ENCODE results near the gene CST8.

The CST8 gene

DNA sequence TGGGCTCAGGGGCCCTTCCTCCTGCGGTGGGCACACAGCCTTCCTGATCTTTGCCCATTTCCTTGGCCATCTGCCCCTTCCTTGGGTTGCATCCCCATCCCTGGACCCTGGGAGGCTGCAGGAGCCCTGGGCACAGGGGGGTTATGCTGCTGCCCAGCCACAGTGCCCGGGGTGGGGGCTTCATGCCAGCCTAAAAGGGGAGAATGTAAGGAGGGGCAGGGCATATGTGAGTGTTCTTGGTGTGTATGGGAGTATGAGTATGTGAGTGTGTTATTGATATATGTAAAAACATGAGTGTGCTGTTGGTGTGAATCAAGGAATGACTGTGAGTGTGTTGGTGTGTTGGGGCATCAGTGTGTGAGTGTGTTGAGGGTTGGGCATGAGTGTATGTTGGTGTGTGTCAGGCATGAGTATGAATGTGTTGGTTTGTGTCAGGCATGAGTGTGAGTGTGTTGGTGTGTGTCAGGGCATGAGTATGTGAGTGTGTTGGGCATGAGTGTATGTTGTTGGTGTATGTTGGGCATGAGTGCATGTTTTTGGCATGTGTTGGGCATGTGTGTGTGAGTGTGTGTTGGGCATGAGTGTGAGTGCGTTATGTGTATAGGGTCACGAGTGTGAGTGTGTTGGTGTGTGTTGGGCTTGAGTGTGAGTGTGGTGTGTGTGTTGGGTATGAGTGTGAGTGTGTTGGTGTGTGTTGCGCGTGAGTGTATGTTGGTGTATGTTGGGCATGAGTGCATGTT, 14.7 kb upstream of the CST8 start:
- DNase-seq (ENCODE audit: low read depth in 2 of 2): no peak

DNA sequence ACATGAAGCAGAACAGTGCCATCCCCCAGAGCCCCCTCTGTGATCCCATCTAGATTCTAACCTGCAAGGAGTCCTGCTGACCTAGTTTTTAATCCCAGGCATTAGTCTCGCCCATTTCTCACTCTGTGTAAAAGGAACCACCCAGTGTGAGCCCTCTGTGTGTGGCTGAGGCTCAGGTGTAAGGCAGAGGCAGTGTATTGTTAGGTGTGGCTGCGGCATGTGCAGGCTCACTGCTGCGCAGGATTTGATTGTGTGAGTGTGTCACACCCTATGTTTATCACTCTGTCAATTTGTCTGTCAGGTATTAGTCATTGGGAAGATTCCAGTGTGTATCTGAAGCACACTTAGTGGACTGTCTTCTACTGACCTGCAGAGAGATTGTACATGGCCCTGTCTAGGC, 13.7 kb upstream of the CST8 start:
- no peak for DNase-seq (ENCODE audit: low read depth in 2 of 2)

DNA sequence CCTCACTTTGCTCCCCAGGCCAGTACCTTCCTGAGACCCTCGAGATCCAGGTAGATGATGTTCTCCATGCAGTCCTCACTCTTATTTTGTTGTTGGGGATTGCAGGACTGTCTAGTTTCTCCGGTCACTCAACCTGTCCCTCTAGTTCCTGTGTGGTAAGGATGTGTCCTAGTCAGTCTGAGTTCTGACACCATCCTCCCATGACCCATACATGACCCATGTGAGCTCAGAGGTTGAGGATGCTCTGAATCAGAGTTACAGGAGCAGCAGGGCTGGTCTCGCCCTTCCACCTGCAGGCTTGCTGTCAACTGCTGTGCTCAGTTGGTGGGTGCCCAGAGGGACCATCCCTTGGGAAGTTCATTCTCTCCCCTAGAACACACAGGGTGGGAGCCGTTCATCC, 11.9 kb upstream of the CST8 start:
- no peak for DNase-seq (ENCODE audit: low read depth in 2 of 2)

DNA sequence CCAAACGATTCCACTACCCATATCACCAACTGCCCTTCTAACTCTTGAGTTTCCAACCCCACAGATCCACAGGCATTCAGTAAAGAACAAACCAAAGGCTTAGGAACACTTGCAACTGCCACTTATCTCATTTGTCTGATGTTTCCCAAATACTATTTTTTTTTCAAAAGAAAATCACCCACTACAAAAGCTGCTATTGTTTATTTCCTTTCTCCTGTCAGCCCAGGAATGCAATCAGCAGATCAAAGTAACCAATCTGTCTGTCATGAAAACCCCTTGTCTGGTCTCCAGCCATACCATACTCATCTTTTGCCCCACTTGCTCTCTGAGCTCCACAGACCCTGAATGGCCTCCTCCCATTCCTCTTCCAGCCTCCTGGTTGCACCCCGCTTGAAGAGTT, 8.8 kb upstream of the CST8 start:
- no peak for DNase-seq (ENCODE audit: low read depth in 2 of 2)

DNA sequence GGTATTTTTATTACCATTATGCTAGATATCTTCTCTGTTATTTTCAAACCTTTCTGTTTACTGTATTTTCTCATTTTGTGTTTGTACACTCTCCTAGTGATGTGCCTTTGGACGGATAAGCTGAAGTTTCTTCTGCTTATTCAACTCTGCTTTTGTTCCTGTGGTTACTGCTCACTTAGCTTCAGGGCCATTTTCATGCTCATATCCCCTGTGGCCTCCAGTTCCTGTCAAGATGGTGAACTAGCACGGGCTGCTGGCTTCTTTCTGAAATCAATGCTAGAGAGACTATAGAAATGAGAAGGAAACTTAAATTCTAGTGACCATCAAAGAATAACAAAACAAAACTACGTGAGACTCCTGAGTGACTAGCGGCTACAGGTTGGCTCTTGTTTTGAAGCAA, 6.8 kb upstream of the CST8 start:
- DNase-seq (ENCODE audit: low read depth in 2 of 2): no peak

DNA sequence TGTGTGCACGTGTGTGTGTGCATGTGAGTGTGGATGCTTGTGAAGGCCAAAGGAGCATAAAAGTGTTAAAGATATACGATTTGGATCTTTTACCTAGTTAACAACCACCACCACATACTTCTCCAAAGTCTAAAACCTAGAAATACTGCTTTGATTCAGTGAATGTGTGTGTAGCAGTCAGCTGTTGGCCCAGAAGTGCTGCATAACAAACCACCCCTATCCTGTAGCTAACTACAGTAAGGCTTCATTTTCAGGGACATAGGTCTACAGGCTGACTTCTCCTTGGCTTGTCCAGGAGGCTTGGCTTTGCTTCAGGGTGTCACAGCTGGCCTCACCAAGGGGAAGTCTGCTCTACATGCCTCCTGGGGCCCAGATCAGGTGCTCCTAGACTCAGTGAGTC, 2.4 kb upstream of the CST8 start:
- no peak for DNase-seq (ENCODE audit: low read depth in 2 of 2)

DNA sequence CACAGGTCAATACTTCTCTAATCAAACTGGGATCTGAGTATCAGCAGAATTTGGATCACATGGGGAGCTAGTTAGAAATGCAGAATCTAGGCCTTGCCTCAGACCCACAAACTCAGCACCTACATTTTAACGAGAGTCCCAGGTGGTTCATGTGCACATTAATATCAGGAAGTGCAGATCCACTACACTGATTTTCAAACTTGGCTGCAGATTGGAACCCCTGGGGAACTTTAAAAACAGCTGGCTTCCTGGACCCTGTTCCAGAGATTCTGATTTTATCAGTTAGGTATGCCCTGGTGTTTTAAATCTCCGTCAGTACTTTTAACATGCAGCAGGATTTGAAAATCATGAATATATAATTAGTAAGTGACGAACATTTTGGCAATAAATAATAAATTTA, 1.9 kb upstream of the CST8 start:
- DNase-seq (ENCODE audit: low read depth in 2 of 2): no peak

- no peak for DNase-seq (ENCODE audit: low read depth in 2 of 2)
Measured at GRCh38 chr20:23492292-23492691, 1.4 kb downstream of the CST8 start.

GRCh38 chr20:23493172-23493772, 2.4 kb downstream of the CST8 start:
- no peak for DNase-seq (ENCODE audit: low read depth in 2 of 2)

GRCh38 chr20:23497536-23497935, 6.6 kb downstream of the CST8 start:
- DNase-seq (ENCODE audit: low read depth in 2 of 2): no peak

DNA sequence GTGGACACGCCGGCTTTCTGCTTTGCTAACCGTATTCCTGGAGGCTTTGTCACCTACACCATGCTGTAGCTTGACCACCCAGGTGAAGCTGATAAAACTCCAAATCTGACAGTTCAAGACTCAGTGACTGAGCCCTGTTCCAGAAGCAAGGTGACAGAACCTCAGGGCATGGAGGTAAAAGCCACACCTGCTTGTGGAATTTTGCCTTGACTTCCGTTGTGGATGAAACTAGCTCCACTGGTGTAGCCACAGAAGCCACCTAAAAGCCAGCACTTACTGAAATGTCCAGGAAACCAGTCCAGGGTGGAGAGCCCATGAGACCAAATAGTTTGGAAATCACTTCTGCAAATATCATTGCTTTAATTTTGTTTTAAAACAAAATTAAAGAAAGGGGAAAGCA, 11.0 kb downstream of the CST8 start:
- no peak for DNase-seq (ENCODE audit: low read depth in 2 of 2)

DNA sequence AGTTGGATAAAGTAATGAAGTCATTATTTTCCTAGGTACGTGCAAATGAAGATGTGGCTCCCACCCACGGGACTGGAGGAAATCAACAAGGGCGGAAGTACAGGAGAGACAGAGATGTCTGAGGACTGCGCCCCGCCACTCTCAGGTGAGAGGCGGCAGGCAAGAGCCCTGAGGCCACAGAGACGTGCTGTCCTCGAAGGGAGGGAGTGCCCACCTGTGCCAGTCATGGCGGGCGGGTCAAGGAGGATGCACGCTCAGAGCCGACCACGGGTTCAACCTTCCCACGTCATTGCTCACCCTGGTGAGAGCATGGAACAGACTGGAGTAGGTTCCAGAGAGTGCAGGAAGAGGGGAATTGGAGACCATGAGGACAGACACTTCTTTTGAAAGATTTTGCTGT, 12.7 kb downstream of the CST8 start:
- DNase-seq (ENCODE audit: low read depth in 2 of 2): no peak

GRCh38 chr20:23507346-23507745, 16.4 kb downstream of the CST8 start:
- no peak for DNase-seq (ENCODE audit: low read depth in 2 of 2)

DNA sequence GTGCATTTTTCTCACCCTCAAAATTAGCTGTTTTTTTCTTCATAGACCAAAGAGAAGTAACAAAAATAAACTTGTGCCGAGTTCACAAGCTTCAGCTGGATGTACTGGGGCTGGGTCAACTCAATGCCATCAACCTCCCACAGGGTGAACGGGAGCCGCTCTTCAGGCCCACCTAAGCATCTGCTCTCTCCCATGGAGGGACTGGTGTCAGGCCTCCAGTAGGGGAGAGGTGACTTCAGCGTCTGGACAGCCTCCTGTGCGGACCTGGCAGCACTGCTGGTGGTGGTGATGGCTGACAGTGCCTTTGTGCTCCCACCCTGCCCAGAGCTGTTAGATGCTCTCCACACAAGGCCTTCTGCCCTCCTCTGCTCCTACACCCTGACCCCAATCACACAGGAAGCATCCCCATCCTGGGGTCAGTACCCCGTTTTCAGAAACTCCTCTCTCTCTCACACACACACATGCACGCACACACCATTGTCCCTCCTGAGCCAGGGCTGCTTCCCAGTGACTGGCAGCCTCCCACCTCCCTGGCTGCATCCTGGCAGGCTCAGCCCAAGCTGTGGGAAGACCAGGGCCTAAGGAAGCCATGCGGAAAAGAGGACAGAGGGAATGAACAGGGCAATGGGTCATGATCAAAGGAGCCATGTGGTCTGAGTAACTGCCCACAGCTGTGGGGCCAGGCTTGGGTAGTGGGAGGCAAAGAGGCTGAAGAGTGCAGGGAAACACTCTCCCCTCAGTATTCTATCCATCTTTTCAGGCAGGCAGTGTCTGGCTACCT, 17.7 kb downstream of the CST8 start:
- no peak for DNase-seq (ENCODE audit: low read depth in 2 of 2)

DNA sequence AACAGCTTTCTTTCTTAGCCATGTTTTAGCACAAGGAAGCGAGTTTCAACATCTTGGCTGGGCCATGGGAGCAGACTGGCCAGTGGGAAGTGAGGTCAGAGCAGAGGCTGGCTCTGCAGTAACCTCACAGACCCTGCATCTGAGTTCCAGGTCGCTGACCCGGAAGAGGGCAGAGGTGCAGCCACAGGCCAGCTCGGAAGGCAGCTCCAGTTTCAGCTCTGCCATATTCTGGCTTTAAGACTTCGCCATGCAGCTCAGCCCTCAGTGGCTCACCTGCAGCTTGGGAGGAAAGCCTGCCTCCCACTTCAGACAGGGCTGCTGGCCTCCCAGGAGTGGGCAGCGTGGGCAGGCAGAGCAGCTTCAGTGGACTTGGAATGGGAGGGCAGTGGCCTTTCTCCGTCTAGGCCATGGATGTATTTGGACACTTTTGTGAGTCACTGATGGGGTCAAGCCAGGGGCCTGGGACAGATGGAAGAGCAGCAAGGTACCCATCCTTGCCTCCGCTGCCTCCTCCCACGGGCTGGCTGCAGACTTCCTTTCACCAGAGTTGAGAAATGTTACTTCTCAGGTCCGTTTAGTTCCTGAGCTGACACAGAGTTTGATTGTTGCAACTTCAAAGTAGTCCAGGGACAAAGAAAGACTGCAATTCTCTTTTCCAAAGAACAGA, 18.5 kb downstream of the CST8 start:
- DNase-seq (ENCODE audit: low read depth in 2 of 2): no peak

- DNase-seq (ENCODE audit: low read depth in 2 of 2): no peak
Measured at GRCh38 chr20:23510000-23510590, 19.2 kb downstream of the CST8 start.

- no peak for DNase-seq (ENCODE audit: low read depth in 2 of 2)
Measured at GRCh38 chr20:23513164-23513563, 22.2 kb downstream of the CST8 start.

- no peak for DNase-seq (ENCODE audit: low read depth in 2 of 2)
Measured at GRCh38 chr20:23514848-23515247, 23.9 kb downstream of the CST8 start.

GRCh38 chr20:23515250-23515939, 24.5 kb downstream of the CST8 start:
- no peak for DNase-seq (ENCODE audit: low read depth in 2 of 2)

DNA sequence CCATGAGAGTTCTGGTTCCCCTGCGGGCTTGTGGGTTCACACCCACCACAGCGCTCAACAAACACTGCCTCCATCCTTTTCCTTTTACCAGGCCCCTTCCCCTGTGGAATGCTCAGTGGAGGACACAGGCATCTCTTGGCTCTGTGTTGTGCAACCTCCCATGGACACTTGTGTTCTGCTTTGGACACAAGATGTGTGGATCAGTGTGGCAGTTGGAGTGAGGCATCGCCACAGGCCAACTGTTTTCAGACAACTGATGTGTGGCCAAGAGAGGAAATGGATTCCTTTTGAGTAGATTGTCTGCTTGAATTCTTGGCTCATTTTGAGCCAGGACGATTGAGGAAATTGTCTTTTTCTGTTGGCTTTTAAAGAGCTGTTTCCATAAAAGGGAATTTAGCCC, 26.8 kb downstream of the CST8 start:
- no peak for DNase-seq (ENCODE audit: low read depth in 2 of 2)

- DNase-seq (ENCODE audit: low read depth in 2 of 2): no peak
Measured at GRCh38 chr20:23519556-23519955, 28.6 kb downstream of the CST8 start.

DNA sequence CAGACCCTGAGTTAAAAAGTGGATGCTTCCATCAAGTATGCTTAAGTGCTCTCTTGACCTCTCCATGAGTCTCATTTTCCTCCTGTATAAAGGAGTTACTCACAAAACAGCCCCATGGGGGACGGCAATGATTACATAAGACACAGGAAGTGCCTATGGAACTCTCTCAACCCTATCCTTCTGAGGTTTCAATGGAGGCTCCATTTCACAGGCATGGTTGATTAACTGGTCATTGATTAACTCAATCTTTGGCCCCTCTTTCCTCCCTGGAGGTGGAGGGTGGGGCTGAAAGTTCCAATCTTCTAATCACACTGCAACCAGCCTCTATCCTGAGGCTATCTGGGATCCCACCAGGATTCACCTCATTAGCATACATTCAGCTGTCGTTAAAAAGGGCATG, 29.3 kb downstream of the CST8 start:
- DNase-seq (ENCODE audit: low read depth in 2 of 2): no peak
